ENCODE measurements around the gene CHN1.

CHN1 gene, protein sequence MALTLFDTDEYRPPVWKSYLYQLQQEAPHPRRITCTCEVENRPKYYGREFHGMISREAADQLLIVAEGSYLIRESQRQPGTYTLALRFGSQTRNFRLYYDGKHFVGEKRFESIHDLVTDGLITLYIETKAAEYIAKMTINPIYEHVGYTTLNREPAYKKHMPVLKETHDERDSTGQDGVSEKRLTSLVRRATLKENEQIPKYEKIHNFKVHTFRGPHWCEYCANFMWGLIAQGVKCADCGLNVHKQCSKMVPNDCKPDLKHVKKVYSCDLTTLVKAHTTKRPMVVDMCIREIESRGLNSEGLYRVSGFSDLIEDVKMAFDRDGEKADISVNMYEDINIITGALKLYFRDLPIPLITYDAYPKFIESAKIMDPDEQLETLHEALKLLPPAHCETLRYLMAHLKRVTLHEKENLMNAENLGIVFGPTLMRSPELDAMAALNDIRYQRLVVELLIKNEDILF

DNA sequence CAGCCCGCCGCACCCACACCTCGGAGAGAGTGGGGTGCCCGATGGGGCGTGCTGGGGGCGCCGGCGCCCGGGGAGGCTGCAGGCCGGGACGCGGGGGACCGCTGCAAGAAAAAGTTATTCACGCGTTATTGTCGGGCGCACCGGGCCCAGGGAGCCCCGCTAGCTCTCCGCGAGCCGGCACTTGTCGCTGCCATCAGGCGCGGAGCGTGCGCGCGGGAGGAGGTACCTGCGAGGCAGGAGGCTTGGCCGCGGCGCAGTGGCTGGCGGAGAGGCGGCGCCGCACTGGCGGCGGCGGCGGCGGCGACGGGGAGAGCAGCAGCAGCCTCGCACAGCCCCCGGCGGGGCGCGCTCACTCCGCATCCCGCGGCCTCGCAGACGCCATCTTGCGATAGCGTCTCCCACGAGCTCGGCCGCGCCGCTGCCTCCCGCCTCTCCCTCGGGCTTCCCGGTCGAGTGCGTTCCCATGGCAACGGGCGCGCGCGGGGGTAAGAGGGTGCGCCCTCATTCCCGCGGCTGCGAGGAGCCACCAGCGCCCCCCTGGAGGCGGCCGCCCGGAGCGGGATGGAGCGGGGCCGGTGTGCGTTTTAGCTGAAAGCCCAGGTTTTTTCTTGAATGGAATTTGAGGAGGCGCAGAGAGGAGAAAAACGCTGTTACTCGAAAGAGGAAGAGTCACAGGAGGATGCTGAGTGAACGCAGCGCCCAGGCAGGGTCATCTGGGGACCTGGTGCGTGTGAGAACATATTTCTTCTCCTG is at the start of gene CHN1:
TSS of gene CHN1 (minus strand) at position 402 of the 753 bp plus-strand sequence. CDS start 469 bp downstream, outside the sequence.
- peak; percentile 99 for DNase-seq

DNA sequence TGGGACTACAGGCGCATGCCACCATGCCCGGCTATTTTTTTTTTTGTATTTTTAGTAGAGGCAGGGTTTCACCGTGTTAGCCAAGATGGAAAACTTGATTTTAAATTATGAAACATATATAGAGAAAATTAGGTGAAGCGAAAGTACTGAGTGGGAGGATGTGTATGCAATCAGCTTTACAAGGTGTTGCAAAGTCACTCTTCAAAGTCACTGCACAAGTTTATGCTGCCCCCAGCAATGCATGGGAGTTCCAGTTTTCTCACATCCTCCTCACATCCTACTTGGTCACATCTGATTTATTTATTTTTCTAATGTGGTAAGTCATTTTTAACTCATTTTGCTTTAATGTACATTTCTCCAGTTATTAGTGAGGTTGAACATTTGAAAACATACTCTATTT is 49.2 kb upstream of the CHN1 start:
- no peak for DNase-seq

DNA sequence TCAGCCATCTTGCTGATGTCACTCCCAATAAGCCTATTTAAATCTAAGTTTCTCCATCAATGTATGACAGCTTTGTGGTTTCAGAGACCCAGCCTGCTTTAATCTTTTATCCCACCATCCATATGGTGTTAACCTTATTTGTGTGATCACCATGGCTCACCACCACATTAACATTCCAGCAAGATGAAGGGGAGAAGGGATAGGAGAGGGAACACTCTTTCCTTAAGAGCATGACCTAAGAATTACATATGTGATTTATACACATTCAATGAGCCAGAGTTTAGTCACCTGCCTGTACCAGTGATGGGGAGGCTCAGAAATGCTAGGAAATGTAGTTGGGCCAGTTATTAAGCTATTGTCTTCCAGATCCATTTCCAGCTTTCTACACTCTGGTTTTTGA is 44.5 kb upstream of the CHN1 start:
- DNase-seq: no peak

DNA sequence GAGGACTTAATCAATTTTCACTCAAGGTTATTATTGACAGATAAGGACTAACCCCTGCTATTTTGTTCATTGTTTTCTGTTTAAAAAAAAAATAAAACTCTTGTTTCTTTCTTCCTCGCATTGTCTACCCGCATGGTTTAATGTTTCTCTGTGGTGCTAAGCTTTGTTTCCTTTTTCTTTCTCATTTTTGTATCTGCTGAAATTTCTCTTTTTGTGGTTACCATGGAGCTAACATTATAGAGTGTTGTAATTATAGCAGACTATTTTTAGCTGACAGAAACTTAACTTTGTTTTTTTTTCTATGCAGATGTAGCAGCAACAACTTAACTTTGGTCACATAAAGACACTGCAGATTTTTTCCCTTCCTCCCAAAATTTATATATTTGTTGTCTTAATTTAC is 43.1 kb upstream of the CHN1 start:
- DNase-seq: no peak

DNA sequence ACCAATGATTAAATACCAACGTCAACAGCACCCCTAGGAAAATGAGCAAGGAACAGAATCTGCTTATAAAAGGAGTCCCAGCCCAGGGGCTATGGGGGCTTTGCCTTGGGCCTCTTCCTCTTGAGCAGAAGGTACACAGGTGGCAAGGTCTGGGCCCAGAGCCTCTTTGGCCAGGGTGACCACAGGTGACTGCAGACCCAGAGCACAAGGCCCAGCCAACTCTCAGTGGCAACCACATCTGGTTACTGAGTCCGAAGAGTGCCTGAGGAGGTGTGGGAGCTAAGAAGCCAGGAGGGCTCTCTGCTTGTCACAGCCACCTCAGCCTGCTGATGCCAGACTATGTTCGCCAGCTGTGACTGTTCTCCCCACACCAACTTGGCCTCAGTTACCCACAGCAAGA is 34.3 kb upstream of the CHN1 start:
- DNase-seq: no peak

DNA sequence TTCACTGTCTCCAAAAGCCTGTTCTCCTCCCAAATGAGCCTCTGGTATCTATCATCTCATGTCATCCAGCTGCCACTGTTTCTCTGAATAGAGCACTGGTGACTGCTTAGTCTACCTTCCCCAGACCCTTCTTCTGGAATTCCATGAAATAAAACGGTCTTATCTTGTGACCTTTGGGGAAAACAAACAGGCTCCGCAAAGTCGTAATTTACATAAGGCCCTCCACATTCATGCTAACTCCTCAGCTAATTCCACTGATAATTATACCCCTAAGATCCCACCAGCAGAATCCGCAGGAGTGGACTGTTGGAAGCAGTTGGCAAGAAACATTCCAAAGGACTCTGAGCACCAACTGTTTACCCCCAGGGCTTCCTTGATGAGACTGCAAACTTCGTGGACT is 33.9 kb upstream of the CHN1 start:
- no peak for DNase-seq

DNA sequence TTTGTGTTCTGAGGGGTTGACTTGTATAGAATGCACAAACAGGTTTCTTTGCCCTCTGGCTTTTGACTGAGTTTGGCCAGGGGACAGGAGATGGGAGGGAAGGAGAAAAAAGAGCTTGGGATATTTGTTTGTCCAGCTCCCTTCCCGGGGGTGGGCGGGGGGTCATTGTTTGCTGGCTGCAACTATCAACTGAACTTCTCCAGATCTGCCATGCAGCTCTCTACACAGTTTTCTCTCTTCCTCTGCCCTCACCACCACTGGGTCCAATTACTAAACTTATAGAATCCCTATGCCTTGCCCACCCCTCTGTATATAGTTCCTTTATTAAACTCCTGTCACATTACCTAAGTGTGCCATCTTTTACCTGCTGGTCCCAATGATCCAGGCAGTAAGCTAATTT is 32.8 kb upstream of the CHN1 start:
- no peak for DNase-seq

DNA sequence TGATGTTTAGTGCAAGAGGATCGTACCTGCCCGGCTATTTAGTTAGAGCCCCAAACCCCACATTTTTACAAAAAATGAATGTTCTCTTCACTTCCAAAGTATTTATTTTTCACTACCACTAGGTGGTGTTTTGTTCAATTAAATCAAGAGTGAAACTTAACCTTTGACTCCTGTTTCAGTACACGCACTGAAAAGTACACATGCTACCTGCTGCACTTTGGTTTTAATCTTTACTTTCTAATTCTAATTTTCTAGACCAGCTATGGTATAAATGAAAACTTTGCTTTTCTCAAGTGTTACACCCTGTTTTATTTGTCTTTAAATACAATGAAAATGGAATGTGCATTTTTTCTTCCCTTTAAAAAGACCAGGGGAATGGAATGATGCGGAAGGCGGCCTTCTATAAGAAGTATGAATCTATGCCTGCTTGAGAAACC is 31.4 kb upstream of the CHN1 start:
- DNase-seq: peak; percentile 93

DNA sequence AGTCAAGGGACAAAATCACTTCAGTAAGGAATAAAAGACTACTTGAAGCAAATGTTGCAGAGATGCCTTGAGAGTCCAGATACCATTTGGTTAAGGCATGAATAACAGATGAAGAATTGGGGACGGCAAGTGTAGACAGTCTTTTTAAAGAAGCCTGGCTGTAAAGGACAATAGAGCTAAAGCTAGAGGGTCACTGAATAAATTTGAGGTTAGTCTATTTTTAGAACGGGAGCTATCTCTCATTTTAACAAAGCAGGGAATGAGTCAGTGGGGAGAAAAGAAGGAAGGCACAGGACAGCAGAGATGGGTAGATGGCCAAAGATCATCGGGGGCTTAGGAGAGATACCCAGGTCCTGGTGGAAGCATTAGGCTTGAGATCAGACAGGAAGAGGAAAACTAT is 30.6 kb upstream of the CHN1 start:
- no peak for DNase-seq

DNA sequence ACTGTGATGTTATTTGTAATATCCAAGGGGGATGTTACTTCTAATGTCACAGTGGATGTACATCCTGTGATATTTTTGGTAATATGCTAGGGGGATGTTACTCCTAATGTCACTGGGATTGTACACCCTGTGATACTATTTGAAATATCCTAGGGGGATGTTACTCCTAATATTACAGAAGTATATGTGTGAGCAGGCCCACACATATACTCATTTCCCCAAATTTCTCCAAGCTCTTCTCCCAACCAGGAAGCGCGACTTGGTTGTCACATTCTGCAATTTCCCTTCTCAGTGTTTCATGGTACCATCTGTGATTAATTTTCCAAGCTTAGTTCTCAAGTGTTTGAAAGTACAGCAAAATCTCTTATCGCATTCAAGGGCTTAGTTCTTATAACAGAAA is 29.5 kb upstream of the CHN1 start:
- no peak for DNase-seq

DNA sequence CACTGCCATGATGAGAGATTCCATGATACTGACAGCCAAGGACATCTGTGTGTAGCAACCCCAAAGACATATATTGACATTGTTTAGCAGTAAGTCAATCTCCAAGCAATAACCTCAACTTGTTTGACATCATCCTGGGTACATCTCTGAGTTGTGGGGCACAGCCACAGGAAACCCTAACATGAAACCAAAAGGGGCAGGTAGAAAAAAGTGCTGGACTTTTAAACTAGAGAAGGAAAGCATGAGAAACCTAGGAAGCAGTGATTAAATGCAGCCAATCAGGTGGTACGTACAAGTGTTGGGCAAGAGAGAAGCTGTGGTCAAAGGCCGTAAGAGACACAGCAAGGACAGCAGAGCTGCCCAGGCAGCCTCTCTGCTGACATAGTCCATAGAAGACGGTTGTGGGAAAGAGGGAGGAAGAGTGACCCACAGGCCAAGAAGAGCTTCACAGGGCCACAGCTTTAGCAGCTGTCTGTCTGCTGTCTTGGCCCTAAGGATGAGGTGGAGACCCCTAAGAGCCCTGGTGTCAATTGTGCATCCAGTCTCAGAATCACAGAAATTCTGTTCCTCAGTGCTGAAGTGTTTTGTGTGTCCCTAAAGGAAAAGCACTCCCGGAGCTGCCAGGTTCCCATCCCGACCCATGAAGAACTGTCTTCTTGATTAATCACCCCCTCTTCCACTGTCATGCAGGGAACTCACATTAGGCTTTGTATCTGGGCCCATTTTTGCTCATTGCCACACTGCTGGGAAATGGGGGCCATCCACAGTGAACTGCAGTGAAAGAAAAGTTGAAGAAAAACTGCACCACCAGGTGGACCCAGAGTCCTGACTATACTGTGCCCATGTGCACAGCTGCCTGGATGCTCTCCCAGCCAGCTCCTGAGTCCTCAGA is 25.4 kb upstream of the CHN1 start:
- peak; percentile 82 for DNase-seq

DNA sequence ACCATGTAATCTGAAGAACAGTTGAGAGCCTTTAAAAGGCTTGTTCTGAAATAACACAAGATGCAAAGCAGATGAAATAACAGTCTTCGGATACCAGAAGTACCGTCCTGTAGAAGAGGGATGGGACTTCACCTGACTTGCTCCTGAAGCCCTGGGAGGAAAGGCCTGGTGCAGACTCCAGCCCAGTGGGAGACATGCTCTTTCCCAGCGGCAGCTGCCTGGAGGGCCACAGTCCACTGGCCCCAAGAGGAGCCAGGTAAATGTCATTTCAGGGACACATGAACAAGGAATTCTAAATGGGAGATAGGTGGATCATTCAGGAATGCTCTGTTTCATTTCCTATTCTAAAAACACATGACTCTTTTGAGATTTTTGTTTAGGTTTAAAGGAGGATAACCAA is 22.6 kb upstream of the CHN1 start:
- no peak for DNase-seq

DNA sequence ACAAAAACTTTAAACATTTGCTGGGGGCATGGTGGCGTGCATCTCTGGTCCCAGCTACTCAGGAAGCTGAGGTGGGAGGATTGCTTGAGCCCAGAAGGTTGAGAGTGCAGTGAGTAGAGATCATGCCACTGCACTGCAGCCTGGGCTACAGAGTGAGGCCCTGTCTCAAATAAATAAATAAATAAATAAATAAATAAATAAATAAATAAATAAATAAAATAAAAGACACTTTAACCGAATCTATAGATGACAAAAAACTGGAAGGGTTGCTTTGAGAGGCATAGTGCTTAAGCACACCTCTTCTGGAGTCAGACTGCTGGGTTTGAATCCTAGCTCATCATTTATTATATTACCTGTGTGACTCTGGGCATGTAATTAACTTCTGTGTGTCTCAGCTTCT is 21.2 kb upstream of the CHN1 start:
- DNase-seq: no peak

DNA sequence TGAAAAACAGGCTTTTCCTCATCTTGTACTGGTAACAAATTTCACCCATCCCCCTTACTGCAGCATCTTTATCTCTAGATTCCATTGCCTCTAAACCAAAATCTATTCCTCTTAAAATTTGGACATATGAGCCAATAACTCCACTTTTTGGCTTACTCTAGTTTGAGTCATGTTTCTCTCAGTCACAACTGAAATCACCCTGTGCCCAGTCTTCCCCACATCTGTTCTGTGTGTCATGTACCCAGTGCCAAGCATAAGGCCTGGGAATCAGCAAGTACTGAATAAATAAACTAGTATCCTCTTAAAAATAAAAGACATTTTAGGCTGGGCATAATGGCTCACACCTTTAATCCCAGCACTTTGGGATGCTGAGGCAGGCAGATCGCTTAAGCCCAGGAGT is 20.8 kb upstream of the CHN1 start:
- DNase-seq: no peak

DNA sequence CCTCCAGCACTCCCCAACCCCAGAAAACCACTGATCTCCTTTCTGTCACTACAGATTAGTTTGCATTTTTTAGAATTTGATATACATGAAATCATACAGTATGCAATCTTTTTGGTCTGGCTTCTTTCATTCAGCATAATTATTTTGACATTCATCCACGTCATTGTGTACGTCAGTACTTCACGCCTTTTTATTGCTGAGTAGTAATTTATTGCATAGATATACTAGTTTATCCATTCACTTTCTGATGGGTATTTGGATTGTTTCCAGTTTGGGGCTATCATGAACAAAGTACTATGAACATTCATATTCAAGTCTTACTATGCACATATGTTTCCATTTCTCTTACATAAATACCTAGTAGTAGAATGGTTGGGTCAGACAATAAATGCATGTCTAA is 20.1 kb upstream of the CHN1 start:
- no peak for DNase-seq

DNA sequence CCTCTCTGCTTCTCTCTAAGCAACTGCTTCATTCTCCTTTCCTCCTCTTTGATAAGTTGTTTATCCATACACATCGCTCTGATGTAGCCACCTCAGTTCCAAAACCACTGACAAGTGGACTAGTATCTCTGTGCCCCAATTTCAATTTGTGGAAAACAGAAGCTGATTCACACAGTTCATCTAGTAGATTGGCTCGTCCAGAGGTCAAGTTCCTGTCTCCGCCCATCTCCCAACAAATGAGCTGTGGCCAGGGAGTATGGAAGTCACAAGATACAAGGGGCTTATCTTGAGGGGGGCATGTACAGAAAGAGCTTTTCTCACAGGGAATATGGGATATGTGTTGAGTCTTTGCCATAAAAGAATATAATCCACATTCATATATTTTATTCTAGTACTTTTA is 17.7 kb upstream of the CHN1 start:
- no peak for DNase-seq

DNA sequence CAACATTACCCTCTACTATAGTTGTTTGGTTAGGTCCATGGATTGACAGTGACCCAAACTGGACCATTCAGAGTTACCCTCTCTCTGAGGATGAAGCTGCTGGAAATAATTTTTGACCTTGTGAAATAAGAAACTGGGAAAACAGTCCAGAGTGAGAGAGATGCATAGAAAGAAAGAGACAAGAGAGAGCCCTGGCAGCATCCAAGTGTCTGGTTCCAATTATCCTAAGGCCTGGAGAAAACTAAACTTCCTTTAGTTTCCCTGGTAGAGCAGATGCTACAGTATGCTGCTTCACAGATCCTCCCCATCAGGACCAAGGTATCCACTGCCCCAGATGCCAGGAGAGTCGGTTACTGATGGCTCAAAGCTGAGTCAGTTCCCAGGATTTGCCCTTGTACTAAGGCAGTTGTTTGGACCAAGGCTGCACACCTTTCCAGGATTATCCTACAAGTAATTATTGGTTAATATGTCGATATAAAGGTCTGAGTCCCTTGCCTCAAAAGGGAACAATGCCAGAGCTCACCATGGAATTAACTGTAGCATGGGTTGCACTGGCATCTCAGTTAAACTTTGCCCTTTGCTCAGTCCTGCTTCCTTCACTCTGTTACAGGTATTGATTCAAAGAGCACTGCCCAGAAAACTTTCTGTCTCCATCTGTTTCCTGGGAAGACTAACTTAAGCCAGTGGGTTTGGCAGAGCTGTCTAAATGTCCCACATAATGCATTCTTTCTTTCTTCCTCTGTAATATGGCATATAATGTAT is 14.6 kb upstream of the CHN1 start:
- DNase-seq: no peak

DNA sequence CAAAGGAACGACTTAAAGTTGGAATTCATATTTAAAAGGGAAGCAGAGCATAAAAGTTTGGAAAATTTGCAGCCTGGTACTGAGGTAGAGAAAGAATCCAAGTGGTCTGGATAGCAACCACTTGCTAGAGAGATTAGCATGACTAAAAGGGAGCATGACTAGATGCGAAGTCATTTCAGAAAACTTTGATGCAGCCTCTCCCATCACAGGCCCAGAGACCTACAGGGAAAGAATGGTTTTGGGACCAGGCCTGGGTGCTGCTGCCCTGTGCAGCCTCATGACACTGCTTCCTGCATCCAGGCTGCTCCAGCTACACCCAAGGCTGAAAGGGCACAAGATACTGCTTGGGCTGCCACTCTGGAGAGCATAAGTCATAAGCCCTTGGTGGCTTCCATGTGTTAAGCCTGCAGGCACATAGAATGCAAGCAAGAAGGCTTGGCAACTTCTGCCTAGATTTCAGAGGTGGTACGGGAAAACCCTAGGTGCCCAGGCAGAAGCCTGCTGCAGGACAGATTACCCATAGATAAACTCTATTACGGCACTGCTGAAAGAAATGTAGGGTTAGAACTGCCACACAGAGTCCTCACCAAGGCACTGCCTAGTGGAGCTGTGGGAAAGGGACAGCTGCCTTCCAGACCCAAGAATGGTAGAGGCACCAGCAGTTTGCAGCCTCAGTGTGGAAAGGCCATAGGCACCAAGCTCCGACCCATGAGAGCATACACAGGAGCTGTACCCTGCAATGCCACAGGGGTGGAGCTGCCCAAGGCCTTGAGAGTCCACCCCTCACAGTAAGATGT is 12.6 kb upstream of the CHN1 start:
- DNase-seq: no peak

DNA sequence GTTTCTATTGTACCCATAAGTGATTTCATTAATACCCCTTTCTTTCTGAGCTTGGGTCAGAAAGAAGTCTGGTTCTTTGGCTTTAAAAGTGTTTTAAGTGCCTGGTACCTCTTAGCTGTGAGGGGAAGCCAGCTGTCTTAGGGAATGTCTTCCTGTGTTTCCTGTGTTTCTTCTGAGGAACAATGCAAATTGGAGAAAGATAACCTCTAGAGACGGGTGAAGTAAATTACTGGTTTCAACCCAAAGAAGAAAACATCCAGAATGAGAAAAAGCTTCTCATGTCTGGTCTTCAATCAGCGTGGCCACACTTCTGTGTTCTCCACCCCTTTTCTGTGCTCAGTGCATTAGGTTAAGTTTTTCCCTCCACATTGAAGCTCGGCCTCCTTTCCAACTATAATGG is 10.2 kb upstream of the CHN1 start:
- DNase-seq: no peak

DNA sequence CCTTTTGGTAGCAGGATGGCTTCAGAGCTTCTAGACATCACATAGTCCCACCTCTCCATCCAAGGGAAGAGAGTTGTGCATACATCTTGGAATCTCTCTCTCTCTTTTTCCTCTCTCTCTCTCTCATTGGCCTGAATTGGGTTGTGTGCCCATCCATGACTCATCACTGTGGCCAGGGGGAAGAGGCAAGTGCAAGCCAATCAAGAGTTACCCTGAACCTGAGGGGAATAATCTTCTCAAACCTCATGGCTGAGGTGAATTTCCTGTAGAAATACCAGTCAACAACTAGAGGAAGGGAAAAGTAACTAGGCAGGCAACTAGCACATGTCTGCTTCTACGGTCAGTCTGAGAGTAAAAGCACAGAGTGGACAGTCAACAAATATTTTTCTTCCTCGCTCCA is 7.3 kb upstream of the CHN1 start:
- DNase-seq: no peak

DNA sequence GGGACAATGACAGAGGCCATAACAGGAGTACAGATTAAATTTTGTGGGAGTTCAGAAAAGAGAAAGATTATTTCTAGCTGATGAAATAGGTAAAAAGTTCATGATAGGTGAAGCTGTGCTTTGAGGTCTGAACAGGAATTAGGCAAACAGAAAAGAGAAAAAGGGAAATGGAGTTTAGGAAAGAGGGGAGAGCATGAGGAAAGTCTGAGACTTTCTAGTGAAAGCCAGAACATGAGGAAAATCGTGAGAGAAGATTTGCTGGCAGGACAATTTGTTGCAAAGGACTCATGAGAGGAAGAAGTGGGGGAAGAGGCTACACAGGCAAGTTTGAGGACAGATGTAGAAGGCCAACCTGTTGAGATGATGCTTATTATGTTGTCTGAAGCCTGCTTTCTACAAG is 6.3 kb upstream of the CHN1 start:
- DNase-seq: no peak

DNA sequence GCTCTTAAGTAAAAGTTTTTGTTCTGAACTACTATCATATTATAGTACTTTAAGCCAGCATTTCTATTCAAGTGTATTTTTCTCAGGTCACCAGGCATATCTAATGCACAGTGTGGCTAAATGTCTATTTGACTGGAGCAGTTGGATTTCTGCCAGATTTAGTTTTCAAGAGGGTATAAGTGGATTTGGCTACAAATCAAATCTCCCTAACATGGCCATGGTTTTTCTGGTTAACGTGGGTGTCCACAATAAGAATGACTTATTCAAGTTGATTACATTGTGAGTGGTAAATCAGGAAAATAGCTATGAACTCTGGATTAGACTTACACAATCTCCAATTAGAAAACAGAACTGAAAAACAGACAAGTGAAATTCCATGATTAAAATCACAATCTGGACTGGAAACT is 5.7 kb upstream of the CHN1 start:
- peak; percentile 100 for DNase-seq

Data from NCI-H510A treated with DMSO at 0.1 percent for 48 hours (cell line).